ENCODE measurements around the gene DBT.

Gene DBT

GRCh38 chr1:100146958-100147357 is 102.7 kb downstream of the DBT start:
- in situ Hi-C loops (cut with HindIII; ENCODE audit: low pct_ligation_motif_present, low pct_unique_long_range_greater_than_20kb, low sequenced_read_pairs) = no loop called here

DNA sequence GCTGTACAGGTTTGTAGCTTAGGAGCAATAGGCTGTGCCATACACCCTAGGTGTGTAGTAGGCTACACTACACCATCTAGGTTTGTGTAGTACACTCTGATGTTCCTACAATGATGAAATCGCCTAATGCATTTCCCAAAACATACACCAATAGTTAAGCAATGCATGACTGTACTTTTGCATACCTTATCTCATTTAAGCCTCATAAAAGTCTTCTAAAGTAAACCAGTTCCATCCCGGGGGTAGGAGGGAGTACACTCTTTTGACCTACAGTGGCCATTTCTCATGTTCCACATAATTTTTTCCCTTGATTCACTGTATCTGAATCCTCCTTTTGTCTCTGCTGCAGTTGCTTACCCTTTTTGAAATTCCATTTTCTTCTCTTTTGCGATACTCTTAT is 104.5 kb downstream of the DBT start:
- in situ Hi-C loops (cut with HindIII; ENCODE audit: low pct_ligation_motif_present, low pct_unique_long_range_greater_than_20kb, low sequenced_read_pairs) = no loop called here
- DNase-seq = no peak

More at GRCh38 chr1:100146958-100147357, 102.7 kb downstream of the DBT start:
- DNase-seq = no peak

- DNase-seq = no peak
- in situ Hi-C loops (cut with HindIII; ENCODE audit: low pct_ligation_motif_present, low pct_unique_long_range_greater_than_20kb, low sequenced_read_pairs) = no loop called here
Measured at GRCh38 chr1:100142343-100142742, 107.3 kb downstream of the DBT start.

DNA sequence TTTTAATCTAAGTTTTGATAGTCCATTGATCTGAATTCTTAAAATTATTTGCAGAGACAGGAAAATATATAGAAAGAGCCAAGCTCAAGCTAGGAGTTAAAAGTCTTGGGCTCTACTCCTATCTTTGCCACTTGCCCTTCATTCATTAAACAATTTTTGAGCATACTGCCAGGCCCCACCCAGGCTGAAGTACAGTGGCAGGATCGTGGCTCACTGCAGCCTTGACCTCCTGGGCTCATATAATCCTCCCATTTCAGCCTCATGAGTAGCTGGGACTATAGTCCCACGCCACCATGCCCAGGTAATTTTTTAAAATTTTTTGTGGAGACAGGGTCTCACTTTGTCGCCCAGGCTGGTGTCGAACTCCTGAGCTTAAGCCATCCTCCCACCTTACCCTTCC is 108.4 kb downstream of the DBT start:
- in situ Hi-C loops (cut with HindIII; ENCODE audit: low pct_ligation_motif_present, low pct_unique_long_range_greater_than_20kb, low sequenced_read_pairs) = no loop called here
- DNase-seq = no peak

GRCh38 chr1:100137602-100138001 is 112.0 kb downstream of the DBT start:
- DNase-seq = no peak
- in situ Hi-C loops (cut with HindIII; ENCODE audit: low pct_ligation_motif_present, low pct_unique_long_range_greater_than_20kb, low sequenced_read_pairs) = no loop called here
